PFSK-1 (cell line): ENCODE results near the gene TFE3.

ENCODE experiments used
- POLR2AphosphoS5 ChIP-seq: IDR thresholded peaks from 2 replicates; pipeline ENCODE4 v1.6.1; 2012; ENCODE audit warnings: low read depth, mild to moderate bottlenecking, control low read depth, low read length, moderate library complexity
- SIN3A ChIP-seq: IDR thresholded peaks from 2 replicates; pipeline ENCODE4 v1.6.1; 2012; ENCODE audit warnings: mild to moderate bottlenecking, low read length, moderate library complexity, borderline replicate concordance; ENCODE audit not compliant: insufficient read depth
- TF ChIP-seq, protein P1 (sequence below), 2 experiments: IDR thresholded peaks; 2 replicates each; pipeline versions ENCODE4 v1.6.1 to v1.8.0; 2011 to 2012; ENCODE audit warnings: low read depth in 2 of 2, low read length in 2 of 2, control low read depth in 1 of 2, inconsistent platforms in 1 of 2, mild to moderate bottlenecking in 1 of 2, moderate library complexity in 1 of 2; ENCODE audit not compliant: insufficient read depth in 1 of 2

DNA sequence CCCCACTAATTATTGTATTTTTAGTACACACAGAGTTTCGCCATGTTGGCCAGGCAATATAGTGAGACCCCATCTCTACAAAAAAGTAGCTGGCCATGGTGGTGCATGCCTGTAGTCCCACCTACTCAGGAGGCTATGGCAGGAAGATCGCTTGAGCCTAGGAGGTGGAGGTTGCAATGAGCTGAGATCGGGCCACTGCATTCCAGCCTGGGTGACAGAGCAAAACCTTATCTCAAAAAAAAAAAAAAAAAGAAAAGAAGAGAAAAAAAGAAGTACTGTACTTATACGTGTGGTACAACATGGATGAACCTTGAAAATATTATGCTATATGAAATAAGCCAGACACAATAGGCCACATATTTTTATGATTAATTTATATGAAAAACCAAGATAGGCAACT lies 46.4 kb upstream of the TFE3 start:
- TF ChIP-seq POLR2AphosphoS5 (no peak), SIN3A (no peak)
- TF ChIP-seq, protein P1, sequence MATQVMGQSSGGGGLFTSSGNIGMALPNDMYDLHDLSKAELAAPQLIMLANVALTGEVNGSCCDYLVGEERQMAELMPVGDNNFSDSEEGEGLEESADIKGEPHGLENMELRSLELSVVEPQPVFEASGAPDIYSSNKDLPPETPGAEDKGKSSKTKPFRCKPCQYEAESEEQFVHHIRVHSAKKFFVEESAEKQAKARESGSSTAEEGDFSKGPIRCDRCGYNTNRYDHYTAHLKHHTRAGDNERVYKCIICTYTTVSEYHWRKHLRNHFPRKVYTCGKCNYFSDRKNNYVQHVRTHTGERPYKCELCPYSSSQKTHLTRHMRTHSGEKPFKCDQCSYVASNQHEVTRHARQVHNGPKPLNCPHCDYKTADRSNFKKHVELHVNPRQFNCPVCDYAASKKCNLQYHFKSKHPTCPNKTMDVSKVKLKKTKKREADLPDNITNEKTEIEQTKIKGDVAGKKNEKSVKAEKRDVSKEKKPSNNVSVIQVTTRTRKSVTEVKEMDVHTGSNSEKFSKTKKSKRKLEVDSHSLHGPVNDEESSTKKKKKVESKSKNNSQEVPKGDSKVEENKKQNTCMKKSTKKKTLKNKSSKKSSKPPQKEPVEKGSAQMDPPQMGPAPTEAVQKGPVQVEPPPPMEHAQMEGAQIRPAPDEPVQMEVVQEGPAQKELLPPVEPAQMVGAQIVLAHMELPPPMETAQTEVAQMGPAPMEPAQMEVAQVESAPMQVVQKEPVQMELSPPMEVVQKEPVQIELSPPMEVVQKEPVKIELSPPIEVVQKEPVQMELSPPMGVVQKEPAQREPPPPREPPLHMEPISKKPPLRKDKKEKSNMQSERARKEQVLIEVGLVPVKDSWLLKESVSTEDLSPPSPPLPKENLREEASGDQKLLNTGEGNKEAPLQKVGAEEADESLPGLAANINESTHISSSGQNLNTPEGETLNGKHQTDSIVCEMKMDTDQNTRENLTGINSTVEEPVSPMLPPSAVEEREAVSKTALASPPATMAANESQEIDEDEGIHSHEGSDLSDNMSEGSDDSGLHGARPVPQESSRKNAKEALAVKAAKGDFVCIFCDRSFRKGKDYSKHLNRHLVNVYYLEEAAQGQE (IDR thresholded peaks at IDR 0.05; ENCODE audit: insufficient read depth in 1 of 2, low read depth in 2 of 2, low read length in 2 of 2): no peak
